ENCODE results near the gene SSRP1. TPM values are rescaled to one million over a fixed set of nuclear protein-coding genes. Genes with fewer than 3 reads are reported as not detected.

SSRP1 gene
- total RNA-seq, 4 donors from 2014 or later = 76.6 to 155 (median 137) TPM

DNA sequence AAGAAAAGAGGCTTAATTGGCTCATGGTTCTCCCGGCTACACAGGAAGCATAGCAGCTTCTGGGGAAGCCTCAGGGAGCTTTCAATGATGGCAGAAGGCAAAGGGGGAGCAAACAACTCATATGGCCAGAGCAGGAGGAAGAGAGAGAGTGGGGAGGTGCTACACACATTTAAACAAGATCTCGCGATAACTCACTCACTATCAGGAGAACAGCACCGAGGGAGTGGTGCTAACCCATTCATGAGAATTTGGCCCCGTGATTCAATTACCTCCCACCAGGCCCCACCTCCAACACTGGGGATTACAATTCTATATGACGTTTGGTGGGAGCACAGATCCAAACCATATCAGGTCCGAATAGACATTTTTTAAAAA is 57.0 kb downstream of the SSRP1 start:
- no peaks in the 10 kb centered on the region for H3K36me3 ChIP-seq
- no peaks in the 10 kb centered on the region for H3K9me3 ChIP-seq
- peaks cover 16 to 22% of the 10 kb centered on the region in 2 donors for H3K4me1 ChIP-seq
- H3K27me3 ChIP-seq = no peaks in the 10 kb centered on the region
- TF ChIP-seq POLR2A (IDR thresholded peaks at IDR 0.05) (no peak), CTCF (IDR thresholded peaks at IDR 0.05 in 4 of 5, conservative IDR thresholded peaks at IDR 0.05 in 1 of 5) (no peak)
- peak overlapping the region in 3 of 4 donors; percentile 67 to 73 (median 73) for H3K27ac ChIP-seq
- intact Hi-C loops (cut with DNase I; ENCODE audit: low total_unique reads) (no loop called here), in situ Hi-C loops (cut with MboI; ENCODE audit: low sequenced_read_pairs in 4 of 4) (no loop called here)
- no peak overlapping the region for H3K4me3 ChIP-seq
- DNase-seq (no peak), ATAC-seq (no peak)

DNA sequence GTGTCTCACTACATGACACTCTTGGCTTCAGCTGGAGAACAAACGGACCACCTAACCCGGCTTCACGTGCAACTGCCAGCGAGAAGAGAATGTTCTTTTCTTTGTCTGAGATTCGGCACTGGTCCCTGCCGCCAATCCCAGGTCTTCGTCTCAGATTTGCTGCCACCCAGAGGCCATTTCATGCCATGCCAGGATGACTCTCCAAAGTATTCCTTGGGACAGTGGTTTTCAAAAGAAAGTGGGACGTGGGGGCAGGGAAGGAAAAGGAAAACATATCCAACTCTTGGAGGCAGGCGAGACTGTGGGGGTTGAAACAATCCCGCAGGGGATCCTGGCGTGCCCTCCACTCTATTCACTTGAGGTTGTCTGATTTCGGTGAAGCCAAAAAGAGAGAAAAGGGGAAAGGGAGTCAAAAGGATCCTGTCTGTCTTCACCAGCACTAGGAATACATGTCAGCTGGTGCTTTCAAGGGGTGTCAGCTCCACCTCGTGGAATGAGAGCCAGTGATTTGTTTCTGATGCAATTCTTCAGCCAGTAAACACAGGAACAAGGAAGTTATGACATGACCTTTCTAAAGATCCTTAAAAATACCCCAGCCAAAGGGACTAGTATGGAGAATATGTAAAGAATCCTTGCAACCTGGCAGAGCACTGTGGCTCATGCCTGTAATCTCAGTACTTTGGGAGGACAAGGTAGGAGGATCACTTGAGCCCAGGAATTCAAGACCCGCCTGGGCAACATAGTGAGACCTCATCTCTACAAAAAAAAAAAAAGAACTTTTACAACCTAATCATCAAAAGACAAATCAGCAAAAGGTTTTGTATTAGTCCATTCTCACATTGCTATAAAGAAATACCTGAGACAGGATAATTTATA is 57.6 kb downstream of the SSRP1 start:
- in situ Hi-C loops (cut with MboI; ENCODE audit: low sequenced_read_pairs in 4 of 4) = no loop called here
- intact Hi-C loops (cut with DNase I; ENCODE audit: low total_unique reads) = loop anchor here (2.0 kb wide), 1 partner anchor 27 kb away; no protein-coding TSS in a partner anchor

GRCh38 chr11:57276971-57277675 is 58.6 kb downstream of the SSRP1 start:
- TF ChIP-seq CTCF (IDR thresholded peaks at IDR 0.05 in 4 of 5, conservative IDR thresholded peaks at IDR 0.05 in 1 of 5) = no peak
- TF ChIP-seq POLR2A (IDR thresholded peaks at IDR 0.05) = no peak
- intact Hi-C loops (cut with DNase I; ENCODE audit: low total_unique reads) (loop anchor here (2.0 kb wide), 1 partner anchor 26 kb away; no protein-coding TSS in a partner anchor), in situ Hi-C loops (cut with MboI; ENCODE audit: low sequenced_read_pairs in 4 of 4) (no loop called here)
- peak overlapping the region; percentile 67 to 75 (median 73) for H3K27ac ChIP-seq
- H3K4me1 ChIP-seq = peaks cover 16 to 22% of the 10 kb centered on the region in 2 donors
- peak; percentile 23 to 46 for ATAC-seq
- H3K27me3 ChIP-seq = no peaks in the 10 kb centered on the region
- no peak for DNase-seq
- no peaks in the 10 kb centered on the region for H3K9me3 ChIP-seq
- H3K36me3 ChIP-seq = no peaks in the 10 kb centered on the region
- H3K4me3 ChIP-seq = no peak overlapping the region

More for the DNA sequence above, 57.6 kb downstream of the SSRP1 start:
- H3K4me1 ChIP-seq = peaks cover 16 to 22% of the 10 kb centered on the region in 2 donors
- peak overlapping the region in 3 of 4 donors; percentile 13 to 32 (median 23) for H3K4me3 ChIP-seq
- peak overlapping the region; percentile 67 to 75 (median 73) for H3K27ac ChIP-seq
- no peaks in the 10 kb centered on the region for H3K36me3 ChIP-seq
- peak; percentile 86 to 90 for ATAC-seq
- H3K9me3 ChIP-seq = no peaks in the 10 kb centered on the region
- no peak for TF ChIP-seq POLR2A (IDR thresholded peaks at IDR 0.05)
- TF ChIP-seq CTCF (IDR thresholded peaks at IDR 0.05 in 4 of 5, conservative IDR thresholded peaks at IDR 0.05 in 1 of 5) = peak; percentile 69 to 86 (median 79)
- peak; percentile 61 to 77 for DNase-seq
- no peaks in the 10 kb centered on the region for H3K27me3 ChIP-seq

DNA sequence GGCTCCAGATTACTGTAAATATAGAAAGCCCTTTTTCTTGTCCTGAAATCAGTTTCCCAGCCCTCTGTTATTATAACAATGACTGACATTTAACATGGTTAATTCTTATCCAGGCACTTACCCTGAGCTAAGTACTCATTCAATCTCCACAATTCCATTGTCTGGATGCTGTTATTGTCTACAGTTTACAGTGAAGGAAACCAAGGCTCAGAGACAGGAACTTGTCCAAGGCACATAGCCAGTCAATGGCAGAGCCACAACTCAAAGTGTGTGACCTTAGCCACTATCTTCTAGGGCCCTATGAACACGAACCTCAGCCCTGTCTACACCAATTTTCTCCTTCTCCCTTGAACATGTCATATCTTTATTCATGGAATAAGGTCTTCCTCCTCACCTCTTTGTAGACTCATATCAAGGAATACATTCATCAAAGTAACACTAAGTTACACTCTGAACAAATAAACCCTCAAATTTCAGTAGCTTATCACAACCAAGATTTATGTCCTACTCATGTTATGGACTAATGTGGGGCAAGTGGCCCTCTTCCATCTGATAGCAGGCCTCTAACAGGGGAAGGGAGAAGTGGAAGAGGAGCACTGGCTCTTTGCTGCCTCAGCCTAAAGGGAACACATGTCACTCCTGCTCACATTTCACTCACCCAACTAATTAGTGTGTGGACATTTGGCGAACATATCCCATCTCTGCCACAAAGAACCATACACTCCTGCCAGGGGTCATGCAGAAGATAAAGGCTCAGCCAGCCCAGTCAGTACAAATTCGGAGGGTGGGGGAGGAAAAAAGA is 59.3 kb downstream of the SSRP1 start:
- H3K27ac ChIP-seq = peak overlapping the region; percentile 55 to 75 (median 61)
- ATAC-seq (no peak), DNase-seq (no peak)
- in situ Hi-C loops (cut with MboI; ENCODE audit: low sequenced_read_pairs in 4 of 4) (no loop called here), intact Hi-C loops (cut with DNase I; ENCODE audit: low total_unique reads) (loop anchor here (2.0 kb wide), 1 partner anchor 26 kb away; no protein-coding TSS in a partner anchor)
- no peaks in the 10 kb centered on the region for H3K36me3 ChIP-seq
- H3K9me3 ChIP-seq = no peaks in the 10 kb centered on the region
- no peak for TF ChIP-seq CTCF (IDR thresholded peaks at IDR 0.05 in 4 of 5, conservative IDR thresholded peaks at IDR 0.05 in 1 of 5)
- TF ChIP-seq POLR2A (IDR thresholded peaks at IDR 0.05) = no peak
- H3K4me3 ChIP-seq = no peak overlapping the region
- no peaks in the 10 kb centered on the region for H3K27me3 ChIP-seq
- peaks cover 16 to 22% of the 10 kb centered on the region in 2 donors for H3K4me1 ChIP-seq

All from gastrocnemius medialis (tissue), 4 donors.